Endothelial cell of hepatic sinusoid (primary cell): ENCODE data around the gene PTPRG.

ENCODE experiments used
- in situ Hi-C: cut with HindIII; loops from 2 replicates; pipeline ENCODE4 v1.10.0; 2017; ENCODE audit warnings: low sequenced_read_pairs

Gene PTPRG

DNA sequence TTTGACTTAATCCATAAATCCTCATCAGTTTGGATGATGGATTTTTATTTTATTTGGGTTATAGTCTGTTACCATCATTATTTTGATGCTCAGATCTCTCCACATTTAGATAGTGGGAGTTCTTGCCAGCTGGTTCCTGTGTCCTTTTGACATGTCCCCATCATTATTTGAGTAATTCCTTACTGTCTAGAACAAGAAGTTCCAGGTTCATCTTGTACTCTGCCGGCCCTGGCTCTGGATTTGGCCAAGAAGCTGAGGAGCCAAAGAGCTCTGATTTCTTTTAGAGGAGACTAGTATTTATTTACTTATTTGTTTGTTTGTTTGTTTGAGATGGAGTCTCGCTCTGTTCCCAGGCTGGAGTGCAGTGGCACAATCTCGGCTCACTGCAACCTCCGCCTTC is 54.3 kb downstream of the PTPRG start:
- in situ Hi-C loops = no loop called here

DNA sequence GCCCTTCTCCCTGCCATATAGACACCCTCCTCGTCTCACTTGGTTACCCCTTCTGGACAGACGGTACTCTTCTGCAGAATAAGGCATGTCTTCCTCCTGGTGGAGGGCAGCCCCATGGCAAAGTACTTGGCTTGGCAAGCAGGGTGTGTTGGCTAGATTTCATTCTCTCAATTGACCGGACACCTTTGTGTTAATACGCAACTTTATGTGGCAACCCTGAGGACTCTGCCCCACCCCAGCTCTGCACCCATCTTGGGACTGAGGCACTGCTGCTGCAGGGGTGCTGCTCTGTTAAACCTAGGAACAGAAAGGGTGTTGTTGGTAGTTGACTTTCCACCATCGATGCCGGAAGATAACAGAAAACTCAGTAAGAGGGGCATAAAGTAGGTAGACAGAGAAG is 55.2 kb downstream of the PTPRG start:
- in situ Hi-C loops = no loop called here

DNA sequence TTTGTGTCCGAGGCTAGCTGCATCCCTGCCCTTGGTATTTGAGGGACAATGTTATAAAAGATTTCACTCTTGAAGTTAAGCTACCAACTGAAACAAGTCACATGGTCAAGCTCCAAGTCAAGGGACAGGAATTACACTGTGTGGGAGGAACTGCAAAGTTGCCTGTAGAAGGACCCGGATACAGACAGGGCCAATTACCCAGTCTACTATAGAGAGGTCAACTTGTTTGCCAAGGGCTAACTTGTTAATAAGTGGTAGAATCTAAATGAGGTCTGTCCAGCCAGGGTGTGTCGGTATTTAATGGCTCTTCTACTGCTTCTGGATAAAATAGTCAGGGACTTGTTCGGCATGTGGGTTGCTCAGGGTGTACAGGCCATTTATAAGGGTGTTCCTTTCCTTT is 55.7 kb downstream of the PTPRG start:
- in situ Hi-C loops = no loop called here

DNA sequence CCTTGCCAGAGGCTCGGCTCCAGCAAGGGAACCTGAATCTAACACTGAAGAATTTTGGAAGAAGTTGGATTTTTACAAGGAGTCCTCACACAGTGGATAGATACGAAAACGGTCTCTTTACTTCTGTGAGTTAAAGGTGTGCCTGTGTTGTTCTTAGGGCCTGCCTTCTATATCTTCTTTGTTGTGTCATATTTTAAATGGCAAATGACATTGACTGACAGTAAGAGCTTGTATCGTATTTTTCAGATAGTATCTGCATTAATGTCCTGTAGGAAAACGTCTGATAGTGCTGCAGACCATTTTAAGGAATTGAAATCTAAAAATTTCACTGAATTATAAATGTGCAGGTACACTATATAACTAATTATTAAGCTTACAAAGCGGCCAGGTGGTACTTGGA is 56.3 kb downstream of the PTPRG start:
- in situ Hi-C loops = no loop called here

DNA sequence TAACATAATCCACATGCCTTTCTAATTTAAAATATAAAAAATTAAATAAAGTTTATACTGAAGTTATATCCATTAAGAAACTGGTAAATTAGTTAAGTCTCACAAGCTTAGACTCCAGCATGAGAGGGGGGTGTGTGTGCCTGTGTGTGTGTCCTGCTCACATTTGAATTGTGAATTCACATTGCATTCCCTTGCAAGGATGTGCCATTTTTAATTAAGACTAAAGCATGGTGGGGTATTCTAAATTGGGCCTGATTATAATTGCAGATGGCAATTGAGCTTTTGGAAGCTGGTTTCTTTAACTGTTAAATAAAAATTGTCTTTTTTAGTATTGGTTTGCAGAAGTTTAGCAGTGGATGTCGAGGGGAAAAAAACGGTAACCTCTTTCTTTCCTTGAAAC is 56.9 kb downstream of the PTPRG start:
- in situ Hi-C loops = no loop called here

DNA sequence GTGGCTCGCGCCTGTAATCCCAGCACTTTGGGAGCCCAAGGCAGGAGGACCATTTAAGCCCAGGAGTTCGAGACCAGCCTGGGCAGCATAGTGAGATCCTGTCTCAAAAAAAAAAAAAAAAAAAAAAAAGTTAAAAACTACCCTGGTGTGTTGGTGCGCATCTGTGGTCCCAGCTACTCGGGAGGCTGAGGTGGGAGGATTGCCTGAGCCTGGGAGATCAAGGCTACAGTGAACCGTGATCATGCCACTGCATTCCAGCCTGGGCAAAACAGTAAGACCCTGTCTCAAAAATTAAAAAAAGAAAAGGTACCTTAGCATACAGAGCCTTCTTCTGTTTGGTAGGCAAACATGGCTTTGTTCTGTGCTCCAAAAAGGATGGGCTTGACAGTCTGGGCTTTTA is 57.5 kb downstream of the PTPRG start:
- in situ Hi-C loops = no loop called here

DNA sequence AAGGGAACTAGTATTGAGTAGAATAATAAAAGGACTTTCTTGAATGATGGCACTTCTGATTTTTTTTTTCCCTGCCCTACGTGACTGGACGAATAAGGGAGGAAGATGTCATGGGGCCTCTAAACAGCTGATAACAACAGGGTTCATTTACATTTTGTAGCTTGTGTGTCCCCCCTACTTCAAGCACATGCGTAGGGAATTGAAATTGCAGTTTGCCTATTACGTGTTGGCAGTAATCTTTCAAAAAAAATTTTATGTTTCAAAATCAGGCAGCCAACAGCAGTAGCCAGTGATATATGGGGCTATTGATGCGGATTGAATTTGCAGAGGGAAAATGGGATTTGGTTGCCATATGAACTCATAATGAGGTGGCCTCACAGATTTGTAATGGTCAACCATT is 58.7 kb downstream of the PTPRG start:
- in situ Hi-C loops = no loop called here

DNA sequence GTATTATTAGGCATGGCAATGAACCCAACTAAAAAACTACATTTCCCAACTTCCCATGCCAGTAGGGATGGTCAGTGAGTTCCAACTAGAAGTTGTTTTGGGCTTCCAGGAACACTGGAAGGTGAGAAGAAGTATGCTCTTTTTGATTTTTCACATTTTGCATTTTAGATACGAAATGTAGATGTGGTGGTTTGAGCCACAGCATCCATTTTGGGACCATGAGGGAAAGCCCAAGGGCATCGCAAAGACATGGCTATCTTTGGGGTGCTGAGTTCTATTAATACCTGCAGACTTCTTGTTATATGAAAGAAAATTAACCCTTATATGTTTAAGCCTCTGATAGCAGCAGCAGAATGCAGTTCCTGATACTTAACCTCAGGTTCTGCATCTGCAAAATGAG is 62.9 kb downstream of the PTPRG start:
- in situ Hi-C loops = no loop called here

DNA sequence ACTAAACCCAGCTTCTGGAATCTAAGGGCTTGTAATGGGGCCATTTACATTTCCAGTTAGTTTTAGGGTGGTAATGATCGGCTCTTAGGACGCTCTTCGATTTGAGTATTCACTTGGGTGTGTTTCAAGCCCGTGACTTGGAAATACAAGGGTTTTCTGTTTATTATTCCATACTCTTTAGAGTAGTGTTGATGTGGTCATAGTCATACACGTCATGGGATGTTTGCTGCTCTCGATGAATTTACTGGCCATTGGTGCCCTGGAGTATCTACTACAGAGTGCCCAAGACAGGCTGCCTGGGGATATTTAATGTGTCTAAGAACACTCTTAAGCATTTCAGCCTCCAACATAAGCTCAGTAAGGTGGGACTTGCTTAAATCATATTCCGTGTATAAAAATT is 64.1 kb downstream of the PTPRG start:
- in situ Hi-C loops = no loop called here

DNA sequence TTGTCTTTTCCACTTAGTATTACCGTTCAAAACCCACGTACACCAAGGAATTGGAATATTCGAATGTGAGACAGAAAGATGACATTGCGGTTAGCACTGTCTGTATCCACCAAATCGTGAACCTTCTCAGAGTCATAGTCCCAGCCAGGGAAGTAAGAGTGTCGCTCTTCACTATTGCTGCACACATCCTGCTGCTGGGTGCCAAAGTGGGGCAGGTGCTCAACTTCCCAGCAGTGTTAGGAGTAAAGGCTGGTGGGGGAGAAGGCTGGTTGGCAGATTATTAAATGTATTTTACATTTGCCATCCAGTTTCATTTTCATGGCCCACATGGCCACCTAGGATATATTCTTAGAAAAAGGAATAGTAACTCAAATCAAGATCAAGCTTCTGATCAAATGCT is 65.1 kb downstream of the PTPRG start:
- in situ Hi-C loops = no loop called here

DNA sequence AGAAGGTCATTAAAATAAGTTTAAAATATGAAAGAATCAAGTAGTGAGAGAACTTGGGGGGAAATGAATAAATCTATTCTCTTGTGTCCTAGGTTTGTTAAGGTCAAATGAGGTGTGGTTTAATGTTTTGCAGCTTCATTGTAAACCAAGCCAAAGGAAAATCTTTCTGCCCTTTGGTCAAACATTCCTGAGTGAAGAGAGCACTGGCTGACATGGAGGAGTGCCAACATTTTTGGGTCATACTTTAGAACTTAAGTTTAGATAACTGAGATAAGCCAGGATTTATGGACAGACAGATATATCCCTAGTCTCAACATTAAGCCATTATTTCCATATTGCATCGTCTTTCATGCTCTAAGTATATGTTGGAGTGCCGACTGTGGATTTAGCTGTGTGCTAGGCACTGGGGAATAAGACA is 66.4 kb downstream of the PTPRG start:
- in situ Hi-C loops = no loop called here

DNA sequence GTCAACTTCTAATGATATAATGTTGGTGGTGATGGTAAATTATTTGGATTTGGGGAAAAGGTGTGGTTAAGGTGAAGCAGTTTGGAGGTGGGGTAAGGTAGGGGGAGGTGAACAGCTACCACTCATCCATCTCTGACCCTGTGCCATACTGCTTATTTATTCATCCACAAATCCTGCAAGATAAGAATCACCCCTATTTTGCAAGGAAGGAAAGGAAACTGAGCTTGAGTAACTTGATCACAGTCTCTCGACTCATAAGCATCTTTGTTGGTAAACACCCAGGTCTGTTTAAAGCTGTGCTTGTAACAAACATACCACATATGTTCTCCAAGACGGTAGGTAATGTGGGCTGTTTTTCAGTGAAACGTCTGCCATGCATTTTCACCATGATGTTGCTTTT is 67.3 kb downstream of the PTPRG start:
- in situ Hi-C loops = no loop called here

DNA sequence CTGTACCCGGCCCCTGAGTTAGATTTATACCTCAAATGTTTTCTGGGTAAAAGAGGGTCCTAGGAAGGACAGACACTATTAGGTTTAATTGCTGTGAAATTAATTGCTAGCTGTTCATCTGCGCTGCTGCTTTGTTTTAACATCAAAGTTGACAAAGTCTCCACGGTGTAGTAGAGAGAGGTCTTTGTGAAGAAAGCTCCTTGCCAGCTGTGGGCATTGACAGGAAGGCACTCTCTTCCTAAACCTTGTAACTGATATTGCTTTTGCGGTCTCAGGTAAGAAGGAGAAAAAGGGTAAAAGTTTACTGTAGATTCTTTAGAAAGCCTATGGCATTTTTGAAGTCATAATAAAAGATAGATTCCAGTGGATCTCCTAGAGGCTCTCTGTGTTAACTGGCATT is 68.1 kb downstream of the PTPRG start:
- in situ Hi-C loops = no loop called here

DNA sequence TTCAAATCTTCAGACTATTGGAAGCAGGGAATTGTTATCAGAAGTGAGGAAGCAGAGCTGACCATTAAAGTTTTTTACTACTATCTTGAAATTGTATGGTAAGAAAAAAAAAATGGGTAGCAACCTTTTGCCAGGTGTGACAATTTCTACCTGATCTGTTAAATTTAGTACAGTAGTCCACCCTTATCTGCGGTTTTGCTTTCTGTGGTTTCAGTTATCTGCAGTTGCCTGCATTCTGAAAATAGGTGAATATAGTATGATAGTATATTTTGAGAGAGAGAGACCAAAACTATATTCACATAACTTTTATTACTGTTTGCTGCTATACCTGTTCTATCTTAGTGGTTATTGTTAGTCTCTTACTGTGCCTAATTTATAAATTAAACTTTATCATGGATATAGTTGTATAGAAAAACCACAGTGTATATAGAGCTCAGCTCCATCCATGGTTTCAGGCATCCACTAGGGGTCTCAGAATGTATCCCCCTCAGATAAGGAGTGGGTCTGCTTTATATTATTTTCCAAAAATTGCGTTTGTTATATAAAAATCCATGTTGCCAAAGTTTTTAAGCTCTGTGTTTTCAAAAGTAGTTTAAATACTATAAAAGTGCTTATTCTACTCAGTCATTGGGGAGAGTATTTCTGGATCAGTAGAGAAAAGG is 69.9 kb downstream of the PTPRG start:
- in situ Hi-C loops = loop anchor here (5.0 kb wide), 2 partner anchors 66 to 541 kb away; no protein-coding TSS in a partner anchor

DNA sequence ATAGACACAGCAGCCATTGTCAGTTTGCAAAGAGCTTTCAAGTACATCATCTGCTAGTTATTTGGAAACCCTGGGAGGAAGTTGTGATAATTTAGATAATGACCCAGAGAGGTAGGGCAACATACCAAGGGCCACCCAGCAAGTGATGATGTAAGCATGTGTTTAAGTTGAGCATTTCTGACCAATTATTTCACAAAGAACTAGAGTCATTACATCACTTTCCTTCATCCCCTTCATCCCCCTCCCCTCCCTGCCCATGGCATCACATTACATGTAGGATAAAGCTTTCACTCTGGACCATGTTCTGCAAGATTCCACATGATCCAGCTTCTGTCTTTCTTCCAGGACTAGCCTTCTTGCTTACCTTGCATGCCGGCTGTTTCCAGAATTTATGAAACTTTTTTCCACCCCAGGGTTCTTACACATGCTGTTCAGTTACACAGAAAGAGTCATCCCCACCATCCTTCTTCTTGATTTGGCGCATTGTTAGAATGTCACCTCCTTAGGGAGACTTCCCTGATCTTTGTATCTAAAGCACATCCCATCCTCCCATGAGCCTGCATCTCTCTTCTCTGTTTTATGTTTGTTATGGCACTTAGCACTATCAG is 71.3 kb downstream of the PTPRG start:
- in situ Hi-C loops = loop anchor here (5.0 kb wide), 2 partner anchors 65 to 540 kb away; no protein-coding TSS in a partner anchor

DNA sequence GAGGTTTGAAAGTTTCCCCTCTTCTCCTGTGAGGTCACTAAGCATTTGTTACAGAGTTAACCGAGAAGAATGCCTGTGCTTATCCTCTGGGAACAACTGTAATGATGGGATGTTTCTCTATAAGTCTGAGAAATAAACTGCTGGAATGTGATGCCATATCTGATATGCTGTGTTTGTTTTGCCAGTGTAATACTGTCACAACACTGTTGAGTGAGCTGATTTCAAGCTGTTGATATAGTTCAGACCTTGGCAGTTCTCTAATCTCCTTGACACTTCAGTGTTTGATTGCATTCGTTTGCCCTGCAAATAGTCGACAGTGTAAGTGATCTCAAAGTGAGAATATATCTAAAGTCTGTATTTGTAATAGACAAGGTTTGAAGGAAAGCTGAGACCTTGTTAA is 73.3 kb downstream of the PTPRG start:
- in situ Hi-C loops = loop anchor here (5.0 kb wide), 2 partner anchors 63 to 538 kb away; no protein-coding TSS in a partner anchor

DNA sequence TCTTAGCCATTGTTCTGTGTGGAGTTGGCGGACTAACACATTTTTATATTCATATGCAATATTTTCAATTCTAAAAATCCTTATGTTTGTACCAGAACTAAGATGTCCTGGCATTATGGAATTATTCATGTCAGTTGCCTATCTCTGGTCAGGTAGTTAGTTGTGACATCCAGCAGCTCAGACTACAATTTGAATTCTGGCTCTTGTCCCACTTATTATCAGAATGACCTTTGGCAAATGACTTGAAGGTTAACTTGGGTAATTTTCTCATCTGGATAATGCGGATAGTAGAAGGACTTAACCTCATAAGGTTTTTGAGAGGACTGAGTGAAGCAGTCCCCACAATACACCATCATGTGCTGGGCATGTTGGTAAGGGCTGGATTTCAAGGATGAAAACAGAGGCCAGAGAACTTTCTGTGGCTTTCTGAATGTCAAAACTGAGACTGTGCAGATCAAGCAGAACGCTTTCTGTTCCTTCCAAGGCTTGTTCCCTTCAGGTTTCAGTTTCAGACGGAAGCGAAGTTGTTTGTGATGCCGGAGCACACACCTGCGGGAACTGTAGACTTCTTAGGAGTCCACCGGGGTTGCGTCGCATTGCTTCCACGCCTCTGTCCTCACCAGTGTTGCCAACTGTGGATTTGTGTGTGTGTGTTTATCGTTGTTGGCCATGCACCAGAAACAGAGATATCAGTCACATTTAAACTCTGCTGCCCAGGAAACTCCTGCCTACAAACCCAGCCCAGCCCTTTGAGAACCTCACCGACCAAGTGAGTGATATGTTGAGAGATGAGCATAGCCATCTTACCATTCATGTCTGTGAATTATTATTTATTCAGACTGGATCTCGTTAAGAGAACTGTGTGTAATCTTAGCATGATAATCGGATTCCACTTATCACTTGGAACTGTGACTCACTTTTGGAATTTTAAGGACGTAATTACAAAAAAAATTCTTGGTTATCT is 76.0 kb downstream of the PTPRG start:
- in situ Hi-C loops = no loop called here

DNA sequence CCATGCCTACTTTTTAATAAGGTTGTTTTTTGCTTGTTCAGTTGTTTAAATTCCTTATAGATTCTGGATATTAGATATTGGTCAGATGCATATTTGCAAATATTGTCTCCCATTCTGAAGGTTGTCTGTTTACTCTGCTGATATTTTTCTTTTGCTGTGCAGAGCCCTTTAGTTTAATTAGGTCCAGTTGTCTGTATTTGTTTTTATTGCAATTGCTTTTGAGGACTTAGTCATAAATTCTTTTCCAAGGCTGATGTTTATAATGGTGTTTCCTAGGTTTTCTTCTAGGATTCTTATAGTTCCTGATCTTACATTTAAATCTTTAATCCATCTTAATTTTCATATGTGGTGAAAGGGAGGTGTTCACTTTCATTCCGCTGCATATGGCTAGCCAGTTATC is 77.4 kb downstream of the PTPRG start:
- in situ Hi-C loops = no loop called here

DNA sequence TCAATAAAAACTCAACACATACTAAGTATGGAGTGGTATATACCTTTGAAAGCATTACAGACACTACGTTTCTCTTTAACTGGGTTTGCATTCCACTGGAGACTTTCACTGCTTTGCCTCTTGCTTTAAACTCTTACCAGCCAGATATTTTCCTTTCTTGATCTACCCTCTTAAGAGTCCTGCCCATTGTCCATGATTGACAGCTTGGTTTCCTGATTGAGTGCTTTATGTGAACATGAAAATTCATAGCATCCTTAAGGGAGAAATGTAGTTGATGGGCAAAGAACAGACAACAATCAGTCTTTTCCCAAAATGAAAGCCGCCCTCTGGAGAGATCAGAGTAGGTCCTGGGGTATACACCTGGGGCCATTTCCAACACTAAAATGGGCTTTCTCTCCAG is 78.6 kb downstream of the PTPRG start:
- in situ Hi-C loops = loop anchor here (5.0 kb wide), 2 partner anchors 53 to 78 kb away; partner anchors contain the start of gene PTPRG

DNA sequence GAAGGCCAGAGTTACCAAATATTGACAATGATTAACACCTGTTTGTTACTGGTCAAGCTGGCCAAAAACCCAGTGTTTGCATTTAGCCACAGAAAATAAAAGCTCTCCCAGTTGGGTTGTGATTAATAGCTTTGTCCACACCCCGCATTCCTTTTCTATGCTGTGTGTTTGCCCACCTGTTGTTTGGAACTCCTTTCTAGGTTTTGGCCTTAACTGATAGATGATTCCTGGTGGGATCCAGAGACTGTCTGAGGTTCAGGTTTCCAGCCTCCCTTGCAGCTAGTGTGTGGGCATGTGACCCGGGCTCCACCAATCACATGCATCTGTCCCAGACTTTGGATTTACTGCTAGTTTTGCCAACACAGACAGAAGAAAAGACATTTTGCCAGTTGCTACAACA is 83.8 kb downstream of the PTPRG start:
- in situ Hi-C loops = no loop called here

DNA sequence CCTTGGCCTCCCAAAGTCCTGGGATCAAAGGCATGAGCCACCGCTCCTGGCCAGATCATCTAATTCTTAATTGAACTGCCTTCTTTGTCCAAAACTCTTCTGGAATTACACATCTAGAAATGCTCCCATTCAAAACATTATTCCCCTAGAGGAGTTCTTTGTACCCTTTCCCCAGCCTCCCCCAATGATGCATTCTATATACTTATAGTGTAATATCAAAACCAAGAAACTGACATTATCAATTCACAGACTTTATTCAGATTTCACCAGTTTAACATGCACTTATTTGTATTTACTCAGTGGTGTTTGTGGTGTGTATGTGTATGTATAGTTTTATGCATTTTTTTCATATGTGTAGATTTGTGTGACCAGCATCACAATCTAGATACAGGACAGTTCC is 85.0 kb downstream of the PTPRG start:
- in situ Hi-C loops = no loop called here
